GM12873 (cell line): Measurements from ENCODE around the gene HARS2.

Source experiments
- TF ChIP-seq, protein P1 (sequence below): IDR thresholded peaks from 2 replicates; pipeline ENCODE4 v1.5.1; 2012; ENCODE audit warnings: low read depth, mild to moderate bottlenecking, moderate library complexity, low read length, control low read depth; ENCODE audit not compliant: insufficient read depth; ENCODE audit errors: missing control alignments

HARS2 gene

DNA sequence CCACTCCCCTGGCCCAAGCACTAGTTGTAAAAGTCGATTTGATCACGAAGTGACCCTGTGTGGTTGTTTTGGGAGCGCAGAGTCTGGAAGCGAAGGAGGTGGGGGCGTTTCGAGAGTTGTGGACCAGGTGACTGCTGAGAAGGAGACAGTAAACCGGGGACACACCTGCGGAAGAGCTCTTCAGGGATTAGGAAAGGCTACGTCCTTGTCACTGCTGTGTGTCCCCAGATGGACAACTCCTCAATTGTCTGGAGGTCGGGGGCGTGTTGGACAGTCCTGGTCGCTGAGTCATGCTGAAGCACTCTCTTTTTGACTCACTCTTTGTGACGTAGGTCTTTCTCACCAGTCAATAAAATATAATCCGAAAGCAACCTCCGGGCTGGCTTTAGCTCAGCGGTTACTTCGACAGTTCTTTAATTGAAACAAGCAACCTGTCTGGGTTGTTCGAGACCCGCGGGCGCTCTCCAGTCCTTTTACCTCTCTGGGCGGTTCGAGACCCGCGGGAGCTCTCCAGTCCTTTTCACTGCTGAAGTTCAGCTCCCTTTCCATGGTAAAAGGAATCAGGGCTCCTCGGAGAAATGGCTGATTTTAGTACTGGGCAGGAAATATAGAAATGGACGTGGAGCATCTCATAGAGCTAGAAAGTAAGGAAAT is 19.8 kb downstream of the HARS2 start:
- TF ChIP-seq, protein P1, sequence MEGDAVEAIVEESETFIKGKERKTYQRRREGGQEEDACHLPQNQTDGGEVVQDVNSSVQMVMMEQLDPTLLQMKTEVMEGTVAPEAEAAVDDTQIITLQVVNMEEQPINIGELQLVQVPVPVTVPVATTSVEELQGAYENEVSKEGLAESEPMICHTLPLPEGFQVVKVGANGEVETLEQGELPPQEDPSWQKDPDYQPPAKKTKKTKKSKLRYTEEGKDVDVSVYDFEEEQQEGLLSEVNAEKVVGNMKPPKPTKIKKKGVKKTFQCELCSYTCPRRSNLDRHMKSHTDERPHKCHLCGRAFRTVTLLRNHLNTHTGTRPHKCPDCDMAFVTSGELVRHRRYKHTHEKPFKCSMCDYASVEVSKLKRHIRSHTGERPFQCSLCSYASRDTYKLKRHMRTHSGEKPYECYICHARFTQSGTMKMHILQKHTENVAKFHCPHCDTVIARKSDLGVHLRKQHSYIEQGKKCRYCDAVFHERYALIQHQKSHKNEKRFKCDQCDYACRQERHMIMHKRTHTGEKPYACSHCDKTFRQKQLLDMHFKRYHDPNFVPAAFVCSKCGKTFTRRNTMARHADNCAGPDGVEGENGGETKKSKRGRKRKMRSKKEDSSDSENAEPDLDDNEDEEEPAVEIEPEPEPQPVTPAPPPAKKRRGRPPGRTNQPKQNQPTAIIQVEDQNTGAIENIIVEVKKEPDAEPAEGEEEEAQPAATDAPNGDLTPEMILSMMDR, result no peak

DNA sequence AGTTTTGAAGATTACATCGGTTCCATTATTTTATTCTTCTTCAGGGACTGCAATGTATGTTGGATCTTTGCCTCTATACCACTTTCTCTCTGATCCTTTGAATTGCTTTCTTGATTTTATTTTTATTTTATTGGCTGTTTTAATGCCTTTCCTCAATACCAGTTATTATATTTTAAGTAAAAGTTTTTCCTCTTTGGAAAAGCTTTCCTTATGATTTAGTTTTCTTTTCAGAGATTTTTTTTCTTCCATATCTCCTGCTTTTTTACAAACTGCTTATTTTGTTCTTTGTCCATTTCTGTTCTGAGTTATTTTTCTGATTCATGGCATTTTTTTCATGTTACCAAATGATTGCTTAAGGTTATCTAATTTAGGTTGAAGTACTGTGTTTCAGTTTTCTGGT is 20.5 kb downstream of the HARS2 start:
- TF ChIP-seq, protein P1, result no peak

DNA sequence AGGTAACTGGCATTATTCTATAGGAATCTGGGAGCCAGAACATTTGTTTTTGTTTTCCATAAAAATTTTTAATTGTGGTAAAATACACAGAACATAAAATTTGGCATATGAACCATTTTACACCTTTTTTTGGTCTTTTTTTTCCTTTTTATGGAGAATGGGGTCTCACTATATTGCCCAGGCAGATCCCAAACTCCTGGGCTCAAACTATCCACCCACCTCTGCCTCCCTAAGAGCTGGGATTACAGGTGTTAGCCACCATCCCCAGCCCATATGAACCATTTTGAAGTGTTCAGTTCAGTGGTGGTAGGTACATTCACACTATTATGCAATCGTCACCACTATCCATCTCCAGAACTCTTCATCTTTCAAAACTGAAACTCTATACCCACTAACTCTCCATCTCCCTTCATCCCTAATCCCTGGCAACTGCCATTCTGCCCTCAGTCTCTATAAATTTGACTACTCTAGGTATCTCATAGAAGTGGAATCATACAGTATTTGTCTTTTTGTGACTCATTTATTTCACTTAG is 22.4 kb downstream of the HARS2 start:
- TF ChIP-seq, protein P1, result no peak

DNA sequence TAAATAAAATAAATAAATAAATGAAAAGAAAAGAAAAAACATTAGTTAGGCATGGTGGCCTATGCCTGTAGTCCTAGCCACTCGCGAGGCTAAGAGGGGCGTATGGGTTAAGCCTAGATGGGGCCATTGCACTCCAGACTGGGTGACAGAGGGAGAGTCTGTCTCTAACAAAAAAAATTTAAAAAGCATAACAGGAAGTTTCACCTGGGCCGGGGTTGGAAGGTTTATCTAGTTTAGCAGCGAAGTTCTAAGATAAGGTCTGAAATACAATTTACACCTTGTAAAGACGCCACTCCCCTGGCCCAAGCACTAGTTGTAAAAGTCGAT is 27.0 kb downstream of the HARS2 start:
- TF ChIP-seq, protein P1, result no peak

DNA sequence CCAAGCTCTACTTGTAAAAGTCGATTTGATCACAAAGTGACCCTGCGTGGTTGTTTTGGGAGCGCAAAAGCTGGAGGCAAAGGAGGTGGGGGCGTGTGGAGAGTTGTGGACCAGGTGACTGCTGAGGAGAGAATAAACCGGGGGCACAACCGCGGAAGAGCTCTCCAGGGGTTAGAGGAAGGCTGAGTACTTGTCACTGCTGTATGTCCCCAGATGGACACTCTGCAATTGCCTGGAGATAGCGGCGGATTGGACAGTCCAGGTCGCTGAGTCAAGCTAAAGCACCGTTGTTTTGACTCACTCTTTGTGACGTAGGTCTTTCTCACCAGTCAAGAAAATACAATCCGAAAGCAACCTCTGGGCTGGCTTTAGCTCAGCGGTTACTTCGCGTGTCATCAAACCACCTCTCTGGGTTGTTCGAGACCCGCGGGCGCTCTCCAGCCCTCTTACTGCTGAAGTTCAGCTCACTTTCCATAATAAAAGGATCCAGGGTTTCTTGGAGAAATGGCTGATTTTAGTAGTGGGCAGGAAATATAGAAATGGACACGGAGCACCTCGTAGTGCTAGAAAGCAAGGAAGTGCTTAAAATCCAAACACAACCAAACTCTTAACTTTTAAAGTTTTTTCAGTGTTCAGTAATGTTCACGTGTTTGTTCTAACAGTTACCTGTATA is 34.7 kb downstream of the HARS2 start:
- TF ChIP-seq, protein P1, result no peak

DNA sequence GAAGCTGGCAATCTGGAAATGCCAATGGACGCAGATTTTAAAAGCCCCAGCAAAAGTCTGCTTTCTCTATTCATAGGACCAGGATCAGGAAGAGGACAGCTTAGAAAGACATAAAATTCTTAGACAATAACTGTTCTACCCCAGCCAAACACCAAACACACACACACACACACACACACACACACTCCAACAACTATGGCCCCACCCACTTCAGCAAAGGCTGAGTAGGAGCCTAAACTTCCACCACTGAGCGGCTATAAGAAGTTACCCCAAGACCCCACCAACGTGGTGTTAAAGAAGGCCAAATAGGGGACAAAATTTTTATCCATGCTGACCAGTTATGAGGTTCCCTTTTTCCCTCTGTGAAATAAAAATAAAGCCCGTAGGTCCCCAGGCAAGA is 41.8 kb downstream of the HARS2 start:
- TF ChIP-seq, protein P1, result no peak

DNA sequence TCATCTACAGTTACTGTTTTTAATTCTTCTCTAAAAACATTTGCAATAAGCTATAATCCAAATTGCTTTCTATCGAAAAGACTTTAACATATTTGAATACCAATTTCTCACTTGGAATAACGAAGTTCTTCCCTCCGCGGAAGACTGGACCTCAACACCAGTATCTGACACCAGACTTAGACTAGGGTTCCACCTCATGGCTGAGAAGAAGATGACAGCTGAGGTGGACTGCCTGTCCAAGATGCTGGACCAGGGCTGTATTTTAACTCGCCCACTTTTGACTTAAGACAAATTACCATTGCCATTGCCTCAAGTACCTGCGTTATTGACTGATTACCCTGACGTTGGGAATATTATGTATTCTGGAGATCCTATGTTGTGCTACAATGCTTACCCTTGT is 43.1 kb downstream of the HARS2 start:
- TF ChIP-seq, protein P1, result no peak
